AG09319 (cell line): Measurements from ENCODE around the gene CYSRT1.

ENCODE experiments used
- DNase-seq: peaks from one replicate; pipeline ENCODE4 v3.0.0-alpha.2; 2010; ENCODE audit warnings: low read depth; ENCODE audit errors: extremely low read depth
- CTCF ChIP-seq: IDR thresholded peaks from 2 replicates; pipeline ENCODE4 v1.5.1; 2011; ENCODE audit warnings: low read depth, mild to moderate bottlenecking, inconsistent platforms, low read length, moderate library complexity

The CYSRT1 gene

GRCh38 chr9:137244486-137245449 lies 19.8 kb downstream of the CYSRT1 start:
- no peak; the same call in 1 of the 2 replicates for TF ChIP-seq CTCF
- DNase-seq: no peak

- DNase-seq: no peak
- TF ChIP-seq CTCF: no peak
These were observed 20.8 kb downstream of the CYSRT1 start for GRCh38 chr9:137245450-137246421.

- TF ChIP-seq CTCF: no peak
- DNase-seq: no peak
These were observed 22.4 kb downstream of the CYSRT1 start for GRCh38 chr9:137247135-137247915.

GRCh38 chr9:137247916-137248175 lies 22.9 kb downstream of the CYSRT1 start:
- DNase-seq: no peak
- no peak for TF ChIP-seq CTCF

- no peak for DNase-seq
- TF ChIP-seq CTCF: no peak
These were observed 25.6 kb downstream of the CYSRT1 start for GRCh38 chr9:137250329-137251193.

- no peak for DNase-seq
- TF ChIP-seq CTCF: no peak
These were observed 26.2 kb downstream of the CYSRT1 start, which contains the start of gene STPG3 for GRCh38 chr9:137251194-137251461. Gene STPG3 (plus strand): TSS chr9:137251286. CDS start chr9:137251287, 1 bp downstream.
